ENCODE measurements around the gene HLA-DQB1.
"Not testable (repeated sequence)": the region's sequence is repeated elsewhere in the genome, so short reads cannot be mapped to it uniquely, and the experiment has no call there.

The HLA-DQB1 gene

GRCh38 chr6:32666420-32667300, at the start of gene HLA-DQB1:
Gene HLA-DQB1 (minus strand): TSS chr6:32666657. CDS start chr6:32666607, 50 bp downstream.
- peak; percentile 22 for DNase-seq

GRCh38 chr6:32713241-32713640, 46.8 kb upstream of the HLA-DQB1 start:
- DNase-seq = no peak

DNA sequence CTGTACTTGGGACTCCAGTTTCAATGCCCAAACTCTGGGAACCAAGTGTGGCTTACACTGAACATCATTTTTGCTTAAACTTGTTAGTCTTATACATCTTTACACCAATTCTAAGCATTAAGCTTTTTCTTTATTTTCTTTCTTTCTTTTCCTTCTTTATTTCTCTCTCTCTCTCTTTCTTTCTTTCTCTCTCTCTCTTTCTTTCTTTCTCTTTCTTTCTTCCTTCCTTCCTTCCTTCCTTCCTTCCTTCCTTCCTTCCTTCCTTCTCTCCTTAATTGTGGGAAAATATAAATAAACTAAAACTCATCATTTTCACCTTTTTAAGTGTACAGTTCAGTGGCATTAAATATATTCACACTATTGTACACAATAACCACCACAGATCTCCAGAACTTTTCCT, 43.2 kb upstream of the HLA-DQB1 start:
- no peak for DNase-seq

GRCh38 chr6:32705164-32705563, 38.7 kb upstream of the HLA-DQB1 start:
- not testable (repeated sequence) for DNase-seq

DNA sequence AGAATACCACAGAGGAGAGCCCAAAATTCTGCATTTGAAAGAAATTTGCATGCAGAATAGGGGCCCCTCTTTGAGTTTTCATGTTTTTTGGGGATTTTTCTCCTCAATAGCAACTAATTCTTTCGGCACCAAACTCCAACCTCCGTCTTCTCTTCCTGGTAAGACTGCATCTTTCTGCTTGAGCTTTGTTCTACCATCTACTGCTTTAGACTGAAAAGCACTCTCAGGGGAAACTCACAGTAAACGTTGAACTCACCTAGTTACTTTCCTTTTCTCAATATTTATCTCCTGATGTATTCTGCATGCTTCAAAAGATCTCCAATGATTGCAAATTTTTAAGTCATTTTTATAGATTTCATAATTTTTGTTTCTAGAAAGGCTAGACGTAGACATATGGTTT, 36.9 kb upstream of the HLA-DQB1 start:
- no peak for DNase-seq

- DNase-seq = peak; percentile 12
Measured at GRCh38 chr6:32700391-32701040, 34.1 kb upstream of the HLA-DQB1 start.

DNA sequence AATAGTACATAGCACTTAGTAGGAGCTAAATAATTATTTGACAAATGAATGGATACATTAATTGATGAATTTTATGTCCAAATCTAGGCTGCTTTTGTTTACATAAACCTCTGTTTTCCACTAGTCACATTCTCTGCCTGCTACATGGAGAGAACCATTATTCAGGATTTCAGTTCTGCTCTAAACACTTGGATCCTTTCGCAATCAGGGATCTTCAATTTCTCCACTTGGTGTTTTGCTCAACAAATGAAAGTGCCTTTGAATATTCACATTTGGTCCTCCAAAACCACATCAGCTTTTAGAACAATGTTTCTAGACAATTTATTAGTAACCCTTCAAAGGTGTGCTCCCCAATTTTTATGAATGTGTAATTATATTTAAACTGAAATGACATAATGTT, 30.6 kb upstream of the HLA-DQB1 start:
- DNase-seq = no peak

- no peak for DNase-seq
Measured at GRCh38 chr6:32692019-32692418, 25.6 kb upstream of the HLA-DQB1 start.

DNA sequence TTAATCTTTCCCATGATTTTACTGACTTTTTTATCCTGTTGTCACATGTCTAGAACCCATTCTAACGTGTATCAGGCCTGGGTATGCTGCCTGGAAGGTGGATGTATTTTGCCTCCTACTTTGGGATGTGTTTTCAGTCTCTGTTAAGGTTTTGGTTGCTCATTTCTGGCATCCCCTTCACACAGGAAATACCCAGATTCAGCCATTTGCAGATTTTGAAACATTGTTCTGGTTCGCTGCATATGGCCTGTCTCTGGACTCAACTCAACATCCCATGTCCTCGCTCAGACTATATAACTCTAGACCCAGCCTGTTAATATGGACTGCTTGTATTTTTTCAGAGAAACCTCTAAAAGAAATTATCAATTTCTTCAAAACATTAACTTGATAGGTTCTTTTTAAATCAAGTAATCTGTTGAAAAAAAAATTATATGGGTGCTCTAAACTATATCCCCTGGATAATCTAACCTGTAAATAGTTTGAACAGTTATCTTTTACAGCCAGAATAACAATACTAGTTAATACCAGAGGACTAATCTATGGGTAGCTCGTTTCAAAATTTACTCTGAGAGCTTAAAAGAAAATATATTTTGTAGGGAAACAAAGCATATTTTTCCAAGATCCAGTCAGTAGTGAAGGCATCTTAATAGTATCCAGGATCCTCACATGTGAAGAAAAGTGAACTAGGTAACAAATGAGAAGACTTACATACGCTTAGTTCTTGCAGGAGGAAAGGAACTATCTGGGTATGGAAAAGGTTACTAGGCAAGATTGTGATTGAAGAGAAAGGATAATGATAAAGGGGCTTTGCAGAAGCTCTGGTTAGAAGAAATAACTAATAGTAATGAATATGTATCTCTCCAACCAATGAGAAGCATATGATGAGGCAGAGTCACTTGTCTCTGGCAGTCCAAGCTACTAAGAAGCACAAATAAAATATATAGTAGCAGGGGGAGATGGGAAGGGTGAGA, 23.4 kb upstream of the HLA-DQB1 start:
- DNase-seq = no peak

GRCh38 chr6:32685603-32686002, 19.1 kb upstream of the HLA-DQB1 start:
- no peak for DNase-seq

DNA sequence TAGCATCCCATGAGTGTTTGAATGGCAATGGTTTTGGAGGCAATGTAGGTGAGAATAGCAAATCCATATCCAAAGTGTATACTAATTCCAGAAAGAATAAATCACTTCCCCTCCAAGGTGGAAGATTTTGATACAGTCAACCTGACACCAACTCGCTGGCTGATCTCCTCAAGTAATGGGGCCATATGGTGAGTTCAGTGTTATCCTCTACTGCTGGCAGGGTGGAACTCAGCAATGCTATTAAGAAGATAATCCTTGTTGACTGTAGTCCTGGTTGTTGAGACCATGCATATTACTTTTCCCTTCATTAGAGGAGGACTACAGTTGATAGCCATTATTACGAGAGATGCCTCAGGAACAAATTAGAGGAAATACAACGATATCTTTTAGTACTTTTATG, 17.8 kb upstream of the HLA-DQB1 start:
- DNase-seq = no peak

DNA sequence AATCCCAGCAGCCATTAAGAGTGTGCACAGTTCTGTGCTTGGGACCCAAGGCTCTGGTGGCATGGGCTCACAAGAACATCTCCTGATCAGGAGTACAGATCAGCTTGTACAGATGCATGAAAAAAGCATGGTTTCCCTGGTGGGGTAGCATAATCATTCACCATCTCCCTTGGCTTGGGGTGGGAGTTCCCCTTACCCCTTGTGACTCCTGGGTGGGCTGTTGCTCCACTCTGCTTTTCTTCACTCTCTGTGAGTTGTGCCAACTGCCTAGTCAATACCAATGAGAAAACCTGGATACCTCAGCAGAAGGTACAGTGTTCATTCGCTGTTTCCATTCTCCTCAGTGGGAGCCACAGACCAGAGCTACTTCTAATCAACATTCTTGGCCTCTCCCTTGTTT, 13.6 kb upstream of the HLA-DQB1 start:
- DNase-seq = no peak

- DNase-seq = no peak
Measured at GRCh38 chr6:32679492-32679891, 13.0 kb upstream of the HLA-DQB1 start.

GRCh38 chr6:32674123-32674522, 7.7 kb upstream of the HLA-DQB1 start:
- not testable (repeated sequence) for DNase-seq

GRCh38 chr6:32671908-32672307, 5.5 kb upstream of the HLA-DQB1 start:
- not testable (repeated sequence) for DNase-seq

DNA sequence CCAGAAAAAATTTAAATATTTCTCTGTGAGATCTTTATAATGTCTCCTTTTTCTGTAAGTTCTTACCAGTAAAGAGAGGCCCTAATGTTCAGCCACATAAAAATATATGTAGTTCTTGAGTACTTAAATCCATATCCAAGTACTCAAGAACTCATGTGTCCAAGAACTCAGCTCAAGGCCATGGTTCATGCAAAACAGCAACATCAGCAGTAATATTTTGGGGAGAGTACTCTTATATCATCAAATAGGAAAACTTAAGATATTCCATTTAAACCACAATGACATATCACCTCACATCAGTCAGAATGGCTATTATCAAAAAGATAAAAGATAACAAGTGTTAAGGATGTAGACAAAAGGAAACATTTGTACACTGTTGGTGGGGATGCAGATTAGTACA, 3.4 kb upstream of the HLA-DQB1 start:
- DNase-seq = no peak

DNA sequence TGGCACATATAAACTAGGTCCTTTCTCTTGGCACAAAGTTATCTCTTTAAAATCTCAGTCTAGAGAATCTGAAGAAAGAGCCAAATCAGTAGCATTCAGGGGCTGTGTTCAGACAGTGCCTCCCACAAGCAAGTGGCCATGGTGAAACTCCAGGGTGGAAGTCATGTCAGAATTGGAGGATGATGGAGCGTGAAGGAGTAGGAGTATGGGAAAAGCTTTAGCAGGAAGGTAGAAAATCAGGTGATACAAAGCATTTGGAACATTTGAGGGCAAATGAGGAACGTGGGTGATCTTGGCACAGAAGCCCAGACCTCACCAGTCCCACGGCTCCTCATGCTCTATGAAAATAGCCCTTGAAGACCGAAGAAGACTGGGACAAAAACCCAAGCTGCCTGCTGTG, 2.8 kb upstream of the HLA-DQB1 start:
- no peak for DNase-seq

- peak; percentile 20 for DNase-seq
Measured at GRCh38 chr6:32668226-32668747, 1.8 kb upstream of the HLA-DQB1 start.

DNA sequence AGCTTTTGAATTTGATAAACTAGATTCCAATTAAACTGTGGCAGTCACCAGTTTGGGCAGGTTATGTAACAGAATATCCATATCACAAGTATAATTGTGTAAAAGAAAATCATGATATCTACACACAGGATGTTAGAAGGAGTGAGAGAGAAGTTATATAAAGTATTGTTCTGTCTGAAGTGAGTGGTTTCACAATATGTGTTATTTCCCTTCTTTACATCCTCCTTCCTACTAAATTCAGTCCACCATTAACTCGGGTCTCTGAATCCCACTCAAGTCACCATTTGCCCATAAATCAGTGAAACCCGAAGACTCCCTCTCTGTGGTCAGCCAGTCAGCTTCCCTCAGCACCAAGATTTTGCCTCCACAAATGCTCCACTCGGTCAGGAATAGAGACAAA, 796 bp downstream of the HLA-DQB1 start:
- DNase-seq = no peak

GRCh38 chr6:32664827-32665362, 1.6 kb downstream of the HLA-DQB1 start:
- DNase-seq = no peak

GRCh38 chr6:32664354-32664753, 2.1 kb downstream of the HLA-DQB1 start:
- no peak for DNase-seq

- no peak for DNase-seq
Measured at GRCh38 chr6:32662836-32663235, 3.6 kb downstream of the HLA-DQB1 start.

GRCh38 chr6:32662099-32662498, 4.4 kb downstream of the HLA-DQB1 start:
- no peak for DNase-seq

Data from NCI-H774 (cell line).